Measurements from ENCODE around the gene EGR4. TPM values are rescaled to one million over a fixed set of nuclear protein-coding genes. Genes with fewer than 3 reads are reported as not detected.
"Not testable (repeated sequence)": the region's sequence is repeated elsewhere in the genome, so short reads cannot be mapped to it uniquely, and the experiment has no call there.

Gene EGR4
- total RNA-seq, 1 experiment from 2014 or later, result not detected

- in situ Hi-C loops (cut with HindIII; ENCODE audit: low pct_unique_long_range_greater_than_20kb, low sequenced_read_pairs), result no loop called here
- no peak for DNase-seq (ENCODE audit: low read depth, low spot score)
These were observed 24.3 kb downstream of the EGR4 start for GRCh38 chr2:73268830-73269685.

GRCh38 chr2:73268366-73268829, 24.9 kb downstream of the EGR4 start:
- no peak for DNase-seq (ENCODE audit: low read depth, low spot score)
- in situ Hi-C loops (cut with HindIII; ENCODE audit: low pct_unique_long_range_greater_than_20kb, low sequenced_read_pairs), result no loop called here

GRCh38 chr2:73267008-73267407, 26.3 kb downstream of the EGR4 start:
- DNase-seq (ENCODE audit: low read depth, low spot score), result no peak
- in situ Hi-C loops (cut with HindIII; ENCODE audit: low pct_unique_long_range_greater_than_20kb, low sequenced_read_pairs), result no loop called here

GRCh38 chr2:73266061-73266901, 27.1 kb downstream of the EGR4 start:
- no peak for DNase-seq (ENCODE audit: low read depth, low spot score)
- in situ Hi-C loops (cut with HindIII; ENCODE audit: low pct_unique_long_range_greater_than_20kb, low sequenced_read_pairs), result no loop called here

GRCh38 chr2:73265298-73266060, 27.9 kb downstream of the EGR4 start:
- in situ Hi-C loops (cut with HindIII; ENCODE audit: low pct_unique_long_range_greater_than_20kb, low sequenced_read_pairs), result no loop called here
- no peak for DNase-seq (ENCODE audit: low read depth, low spot score)

- in situ Hi-C loops (cut with HindIII; ENCODE audit: low pct_unique_long_range_greater_than_20kb, low sequenced_read_pairs), result no loop called here
- DNase-seq (ENCODE audit: low read depth, low spot score), result no peak
These were observed 28.6 kb downstream of the EGR4 start for GRCh38 chr2:73264783-73265182.

GRCh38 chr2:73264332-73264606, 29.1 kb downstream of the EGR4 start:
- no peak for DNase-seq (ENCODE audit: low read depth, low spot score)
- in situ Hi-C loops (cut with HindIII; ENCODE audit: low pct_unique_long_range_greater_than_20kb, low sequenced_read_pairs), result no loop called here

- DNase-seq (ENCODE audit: low read depth, low spot score), result no peak
These were observed 29.6 kb downstream of the EGR4 start for GRCh38 chr2:73263540-73264331.

GRCh38 chr2:73262691-73263429, 30.5 kb downstream of the EGR4 start:
- in situ Hi-C loops (cut with HindIII; ENCODE audit: low pct_unique_long_range_greater_than_20kb, low sequenced_read_pairs), result not testable (repeated sequence)

More at GRCh38 chr2:73263540-73264331, 29.6 kb downstream of the EGR4 start:
- in situ Hi-C loops (cut with HindIII; ENCODE audit: low pct_unique_long_range_greater_than_20kb, low sequenced_read_pairs), result no loop called here

GRCh38 chr2:73262108-73262651, 31.2 kb downstream of the EGR4 start:
- in situ Hi-C loops (cut with HindIII; ENCODE audit: low pct_unique_long_range_greater_than_20kb, low sequenced_read_pairs), result no loop called here
- no peak for DNase-seq (ENCODE audit: low read depth, low spot score)

More at GRCh38 chr2:73262691-73263429, 30.5 kb downstream of the EGR4 start:
- DNase-seq (ENCODE audit: low read depth, low spot score), result not testable (repeated sequence)

- DNase-seq (ENCODE audit: low read depth, low spot score), result peak; percentile 65
- in situ Hi-C loops (cut with HindIII; ENCODE audit: low pct_unique_long_range_greater_than_20kb, low sequenced_read_pairs), result no loop called here
These were observed 32.9 kb downstream of the EGR4 start for GRCh38 chr2:73260338-73260984.

GRCh38 chr2:73259704-73260337, 33.5 kb downstream of the EGR4 start:
- in situ Hi-C loops (cut with HindIII; ENCODE audit: low pct_unique_long_range_greater_than_20kb, low sequenced_read_pairs), result no loop called here
- no peak for DNase-seq (ENCODE audit: low read depth, low spot score)

GRCh38 chr2:73259276-73259675, 34.1 kb downstream of the EGR4 start:
- no peak for DNase-seq (ENCODE audit: low read depth, low spot score)
- in situ Hi-C loops (cut with HindIII; ENCODE audit: low pct_unique_long_range_greater_than_20kb, low sequenced_read_pairs), result no loop called here

GRCh38 chr2:73258913-73259215, 34.5 kb downstream of the EGR4 start:
- no peak for DNase-seq (ENCODE audit: low read depth, low spot score)
- in situ Hi-C loops (cut with HindIII; ENCODE audit: low pct_unique_long_range_greater_than_20kb, low sequenced_read_pairs), result no loop called here

- in situ Hi-C loops (cut with HindIII; ENCODE audit: low pct_unique_long_range_greater_than_20kb, low sequenced_read_pairs), result no loop called here
- no peak for DNase-seq (ENCODE audit: low read depth, low spot score)
These were observed 35.0 kb downstream of the EGR4 start for GRCh38 chr2:73258186-73258912.

Data from SK-MEL-5 (cell line).